ENCODE data around the gene SRD5A3.

The SRD5A3 gene

GRCh38 chr4:55381502-55381901 lies 35.5 kb downstream of the SRD5A3 start:
- TF ChIP-seq CTCF (IDR thresholded peaks at IDR 0.05; ENCODE audit: low read depth, low read length, missing control alignments): no peak
- DNase-seq: no peak
- Histone ChIP-seq H3K36me3 (replicated peaks) (no peaks in the 10 kb centered on the region), H3K27ac (no peak overlapping the region), H3K4me3 (ENCODE audit: low read depth, low read length) (no peak overlapping the region), H3K27me3 (replicated peaks) (no peaks in the 10 kb centered on the region)
- in situ Hi-C loops (cut with HindIII; ENCODE audit: low pct_ligation_motif_present, low sequenced_read_pairs): no loop called here

DNA sequence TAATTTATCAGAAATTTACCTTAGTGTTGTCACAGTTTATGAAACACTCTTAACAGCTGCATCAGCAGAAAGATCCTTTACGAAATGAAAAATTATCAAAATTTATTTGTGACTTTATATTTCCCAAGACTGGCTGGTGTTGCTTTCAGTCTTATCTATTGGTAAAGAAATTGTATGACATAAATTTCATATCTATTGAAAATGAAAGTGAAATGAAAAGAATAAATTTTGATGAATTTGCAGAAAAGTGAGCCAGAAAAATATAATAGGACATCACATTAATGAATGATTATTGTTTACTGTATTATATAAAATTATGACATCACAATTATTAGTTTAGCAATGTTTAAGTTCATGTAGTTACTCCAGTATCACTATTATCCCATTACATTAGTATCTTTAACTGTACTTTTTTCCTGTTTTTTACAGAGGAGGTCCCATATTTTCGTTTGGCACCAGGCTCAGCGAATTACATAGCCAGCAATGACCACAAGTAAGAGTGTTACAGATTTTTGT lies 36.5 kb downstream of the SRD5A3 start:
- Histone ChIP-seq H3K27ac (no peak overlapping the region), H3K4me3 (ENCODE audit: low read depth, low read length) (no peak overlapping the region), H3K36me3 (replicated peaks) (no peaks in the 10 kb centered on the region), H3K27me3 (replicated peaks) (no peaks in the 10 kb centered on the region)
- no peak for DNase-seq
- no peak for TF ChIP-seq CTCF (IDR thresholded peaks at IDR 0.05; ENCODE audit: low read depth, low read length, missing control alignments)
- in situ Hi-C loops (cut with HindIII; ENCODE audit: low pct_ligation_motif_present, low sequenced_read_pairs): no loop called here

- Histone ChIP-seq H3K36me3 (replicated peaks) (no peaks in the 10 kb centered on the region), H3K27ac (peak overlapping the region; percentile 27), H3K4me3 (ENCODE audit: low read depth, low read length) (no peak overlapping the region), H3K27me3 (replicated peaks) (no peaks in the 10 kb centered on the region)
- DNase-seq: peak; percentile 60
- peak; percentile 30 for TF ChIP-seq CTCF (IDR thresholded peaks at IDR 0.05; ENCODE audit: low read depth, low read length, missing control alignments)
- in situ Hi-C loops (cut with HindIII; ENCODE audit: low pct_ligation_motif_present, low sequenced_read_pairs): no loop called here
Observed at GRCh38 chr4:55385201-55385649, 39.2 kb downstream of the SRD5A3 start.

DNA sequence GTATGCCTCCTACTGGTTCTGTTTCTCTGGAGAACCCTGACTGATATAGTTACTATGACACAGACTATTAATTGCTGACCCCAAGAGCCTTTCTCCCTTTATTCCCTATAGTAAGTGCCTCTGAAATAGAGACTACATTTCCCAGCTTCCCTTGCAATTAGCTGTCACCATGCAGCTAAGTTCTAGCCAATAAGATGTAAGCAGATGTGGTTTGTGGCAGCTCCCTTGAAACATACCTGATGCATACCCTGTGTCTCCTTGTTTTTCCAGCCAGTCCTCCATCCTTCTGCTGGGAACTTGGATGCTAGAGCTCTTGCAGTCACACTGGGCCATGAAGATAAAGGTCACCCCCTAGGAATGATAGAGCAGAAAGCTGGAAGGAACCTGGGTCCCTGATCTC lies 40.0 kb downstream of the SRD5A3 start:
- no peak overlapping the region for H3K4me3 ChIP-seq (ENCODE audit: low read depth, low read length)
- peak; percentile 45 for DNase-seq
- in situ Hi-C loops (cut with HindIII; ENCODE audit: low pct_ligation_motif_present, low sequenced_read_pairs): no loop called here
- peak overlapping the region; percentile 27 for H3K27ac ChIP-seq
- H3K36me3 ChIP-seq (replicated peaks): no peaks in the 10 kb centered on the region
- TF ChIP-seq CTCF (IDR thresholded peaks at IDR 0.05; ENCODE audit: low read depth, low read length, missing control alignments): no peak
- no peaks in the 10 kb centered on the region for H3K27me3 ChIP-seq (replicated peaks)

- no peak for TF ChIP-seq CTCF (IDR thresholded peaks at IDR 0.05; ENCODE audit: low read depth, low read length, missing control alignments)
- no peak for DNase-seq
- no peak overlapping the region for H3K27ac ChIP-seq
- H3K36me3 ChIP-seq (replicated peaks): no peaks in the 10 kb centered on the region
- H3K4me3 ChIP-seq (ENCODE audit: low read depth, low read length): no peak overlapping the region
- in situ Hi-C loops (cut with HindIII; ENCODE audit: low pct_ligation_motif_present, low sequenced_read_pairs): no loop called here
- H3K27me3 ChIP-seq (replicated peaks): no peaks in the 10 kb centered on the region
Observed at GRCh38 chr4:55386840-55387239, 40.8 kb downstream of the SRD5A3 start.

All from brain microvascular endothelial cell (primary cell).